Body of pancreas (tissue), 4 donors: ENCODE measurements around the gene CROT. TPM values are rescaled to one million over a fixed set of nuclear protein-coding genes. Genes with fewer than 3 reads are reported as not detected.

Experiments used
- ATAC-seq: fragments of 150-250 bp; one replicate; pipeline ENCODE4 v1.9.1; 2016
- DNase-seq, 4 donors: peaks; one replicate each; pipeline ENCODE4 v3.0.0-alpha.2; 2019
- H3K27ac ChIP-seq, 4 donors: fragments of 200-600 bp; sonication (generic); 1 replicate in 3 of 4; 2 replicates in 1 of 4; pipeline versions ENCODE4 v1.5.1 to v1.6.1; 2016 to 2019; ENCODE audit warnings: mild to moderate bottlenecking in 1 of 4, mixed read lengths in 1 of 4, moderate library complexity in 1 of 4
- H3K27me3 ChIP-seq, 2 donors: fragments of 200-600 bp; sonication (generic); one replicate each; pipeline ENCODE4 v1.6.0; 2016; ENCODE audit warnings: mild to moderate bottlenecking in 1 of 2
- H3K36me3 ChIP-seq, 2 donors: fragments of 200-600 bp; sonication (generic); replicated peaks in 1 of 2; 2 replicates each; pipeline ENCODE4 v1.5.1; 2016; ENCODE audit warnings: low read depth in 2 of 2; ENCODE audit not compliant: insufficient read depth in 1 of 2
- H3K4me1 ChIP-seq: fragments of 200-600 bp; sonication (generic); one replicate; pipeline ENCODE4 v1.6.0; 2016
- H3K4me3 ChIP-seq, 2 donors: fragments of 200-600 bp; sonication (generic); 1 replicate in 1 of 2; 2 replicates in 1 of 2; pipeline ENCODE4 v1.5.1; 2016 to 2019
- H3K9me3 ChIP-seq, 3 donors: fragments of 200-600 bp; sonication (generic); 1 replicate in 2 of 3; 2 replicates in 1 of 3; pipeline ENCODE4 v1.5.1; 2016
- POLR2A ChIP-seq, 3 donors: fragments of 450-650 bp; IDR thresholded peaks; one replicate each; pipeline ENCODE4 v1.6.1; 2016; ENCODE audit warnings: antibody characterized with exemption in 3 of 3, mild to moderate bottlenecking in 2 of 3
- WGBS, 2 donors: methylation state at CpG; one replicate each; pipeline ENCODE4 v1.1.5; 2017; 5-methylcytosine and 5-hydroxymethylcytosine counted together
- intact Hi-C: fragments of 100-400 bp; cut with DNase I; formaldehyde crosslinking; loops from one replicate; pipeline ENCODE4 v1.15.1; 2023
- total RNA-seq, 2 donors: library from RNA; depleted of rRNA; stranded (reverse); fragments of >200 nt; gene quantifications; one replicate each; pipeline ENCODE4 v1.1.0, GENCODE V29; 2016
- TF ChIP-seq, protein P1 (sequence below), 7 experiments: fragments of 450-650 bp in 4 of 7; fragments of 200-600 bp in 3 of 7; sonication (generic) in 3 of 7; IDR thresholded peaks; one replicate each; pipeline ENCODE4 v1.5.1; 2016 to 2019; ENCODE audit warnings: antibody characterized with exemption in 7 of 7

CROT gene
- total RNA-seq, 2 donors from 2014 or later, result 4.6 to 22.1 TPM

DNA sequence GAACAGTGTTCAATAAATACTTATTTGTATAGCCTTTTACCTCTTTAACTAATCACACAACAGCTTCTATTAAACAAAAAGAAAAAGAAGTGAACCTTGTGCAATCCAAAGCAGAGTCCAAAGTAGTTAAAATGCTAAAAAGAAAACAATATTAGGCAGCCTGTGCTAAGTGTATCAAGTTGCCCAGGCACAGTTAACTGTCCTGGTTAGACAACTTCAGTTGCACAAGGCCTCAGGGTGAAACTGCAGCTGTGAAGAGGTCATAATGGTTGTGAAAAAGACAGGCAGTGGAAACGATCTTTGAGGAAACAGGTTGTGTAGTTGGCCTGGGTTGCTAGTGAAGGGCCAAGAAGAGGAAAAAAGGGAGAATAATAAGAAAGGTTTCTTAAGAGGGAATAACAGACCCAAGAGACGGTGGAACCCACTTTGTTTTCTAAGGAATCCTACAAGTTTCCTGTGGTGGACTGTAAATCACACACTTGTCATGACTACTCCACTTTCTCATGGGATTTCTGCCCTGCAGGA, 6.0 kb upstream of the CROT start:
- ATAC-seq (no peak), DNase-seq (no peak)
- Histone ChIP-seq H3K27me3 (no peaks in the 10 kb centered on the region), H3K4me3 (no peak overlapping the region), H3K27ac (no peak overlapping the region), H3K9me3 (no peaks in the 10 kb centered on the region), H3K36me3 (no peaks in the 10 kb centered on the region), H3K4me1 (peaks cover 2% of the 10 kb centered on the region)
- intact Hi-C loops, result no loop called here
- TF ChIP-seq POLR2A (IDR thresholded peaks at IDR 0.05), result no peak
- TF ChIP-seq, protein P1, sequence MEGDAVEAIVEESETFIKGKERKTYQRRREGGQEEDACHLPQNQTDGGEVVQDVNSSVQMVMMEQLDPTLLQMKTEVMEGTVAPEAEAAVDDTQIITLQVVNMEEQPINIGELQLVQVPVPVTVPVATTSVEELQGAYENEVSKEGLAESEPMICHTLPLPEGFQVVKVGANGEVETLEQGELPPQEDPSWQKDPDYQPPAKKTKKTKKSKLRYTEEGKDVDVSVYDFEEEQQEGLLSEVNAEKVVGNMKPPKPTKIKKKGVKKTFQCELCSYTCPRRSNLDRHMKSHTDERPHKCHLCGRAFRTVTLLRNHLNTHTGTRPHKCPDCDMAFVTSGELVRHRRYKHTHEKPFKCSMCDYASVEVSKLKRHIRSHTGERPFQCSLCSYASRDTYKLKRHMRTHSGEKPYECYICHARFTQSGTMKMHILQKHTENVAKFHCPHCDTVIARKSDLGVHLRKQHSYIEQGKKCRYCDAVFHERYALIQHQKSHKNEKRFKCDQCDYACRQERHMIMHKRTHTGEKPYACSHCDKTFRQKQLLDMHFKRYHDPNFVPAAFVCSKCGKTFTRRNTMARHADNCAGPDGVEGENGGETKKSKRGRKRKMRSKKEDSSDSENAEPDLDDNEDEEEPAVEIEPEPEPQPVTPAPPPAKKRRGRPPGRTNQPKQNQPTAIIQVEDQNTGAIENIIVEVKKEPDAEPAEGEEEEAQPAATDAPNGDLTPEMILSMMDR (IDR thresholded peaks at IDR 0.05), result no peak
- WGBS, 2 donors, result 48 to 58% methylated on average over 2 of the region's 2 CpGs

DNA sequence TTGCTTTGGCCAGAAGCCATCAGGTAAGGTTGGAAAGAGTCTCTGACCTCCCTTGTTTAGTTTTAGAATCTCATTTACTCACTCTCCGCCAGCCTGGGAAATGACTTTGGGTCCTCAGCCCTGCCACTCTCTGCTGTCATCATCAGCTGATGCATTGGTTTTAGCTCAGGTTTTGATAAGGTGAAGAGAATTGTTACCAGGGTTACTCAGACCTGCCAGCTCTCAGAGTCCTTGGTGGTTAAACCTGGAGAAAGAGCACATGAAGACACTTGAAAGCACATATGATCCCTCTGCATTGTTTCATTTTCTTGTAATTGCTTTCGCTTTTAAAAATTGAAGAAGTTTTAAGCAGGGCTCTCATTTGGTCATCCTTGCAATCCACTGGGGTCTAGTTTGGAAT, 4.0 kb upstream of the CROT start:
- no peak for DNase-seq
- no peaks in the 10 kb centered on the region for H3K36me3 ChIP-seq
- H3K4me1 ChIP-seq, result peaks cover 12% of the 10 kb centered on the region
- H3K27ac ChIP-seq, result no peak overlapping the region
- H3K27me3 ChIP-seq, result no peaks in the 10 kb centered on the region
- no peak overlapping the region for H3K4me3 ChIP-seq
- intact Hi-C loops, result no loop called here
- WGBS, 2 donors, result 90 to 100% methylated on average over 2 of the region's 2 CpGs
- TF ChIP-seq, protein P1 (IDR thresholded peaks at IDR 0.05), result no peak
- no peak for TF ChIP-seq POLR2A (IDR thresholded peaks at IDR 0.05)
- ATAC-seq, result no peak
- no peaks in the 10 kb centered on the region for H3K9me3 ChIP-seq

DNA sequence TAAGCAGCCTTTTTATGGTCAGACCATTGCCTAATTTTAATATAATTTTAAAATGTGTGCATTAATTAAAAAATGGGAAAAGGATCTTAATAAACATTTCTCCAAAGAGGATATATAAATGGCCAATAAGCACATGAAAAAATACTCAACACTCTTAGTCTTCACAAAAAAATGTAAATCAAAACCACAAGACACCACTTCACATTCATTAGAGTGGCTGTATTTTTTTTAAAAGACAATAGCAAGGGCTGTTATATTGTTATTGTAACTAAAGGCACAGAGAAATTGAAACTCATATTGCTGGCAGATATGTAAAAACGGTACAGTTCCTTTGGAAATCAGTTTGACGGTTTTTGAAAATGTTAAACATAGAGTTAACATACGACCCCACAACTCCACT, 3.2 kb upstream of the CROT start:
- intact Hi-C loops, result no loop called here
- Histone ChIP-seq H3K27ac (no peak overlapping the region), H3K4me1 (peaks cover 13% of the 10 kb centered on the region), H3K4me3 (no peak overlapping the region), H3K36me3 (no peaks in the 10 kb centered on the region), H3K27me3 (no peaks in the 10 kb centered on the region), H3K9me3 (no peaks in the 10 kb centered on the region)
- no peak for ATAC-seq
- no peak for DNase-seq
- WGBS, 2 donors, result 51 to 60% methylated on average over 3 of the region's 3 CpGs
- TF ChIP-seq, protein P1 (IDR thresholded peaks at IDR 0.05), result no peak
- TF ChIP-seq POLR2A (IDR thresholded peaks at IDR 0.05), result no peak

DNA sequence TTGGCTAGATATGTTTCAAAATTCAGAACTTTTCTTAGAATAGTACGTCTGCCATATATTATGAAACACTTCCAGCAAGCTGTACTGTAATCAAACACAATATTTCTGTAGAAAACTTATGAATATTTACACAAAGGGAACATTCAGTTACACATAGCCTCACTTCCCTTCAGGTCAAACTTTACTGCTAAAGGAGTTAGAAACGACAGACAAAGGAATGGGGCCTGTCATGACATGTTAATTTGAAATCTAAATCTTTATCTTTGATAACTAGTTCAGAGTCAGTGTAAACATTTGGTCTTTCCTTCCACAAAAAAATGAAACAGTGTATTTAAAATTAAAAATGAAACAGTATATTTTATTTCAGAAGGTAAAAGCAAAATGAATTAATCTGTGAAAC, 1.0 kb upstream of the CROT start:
- intact Hi-C loops, result no loop called here
- Histone ChIP-seq H3K4me1 (peaks cover 13% of the 10 kb centered on the region), H3K9me3 (no peaks in the 10 kb centered on the region), H3K36me3 (peaks cover 0 to 2% of the 10 kb centered on the region in 2 donors), H3K27ac (peak overlapping the region in 2 of 4 donors; percentile 70 to 87), H3K4me3 (no peak overlapping the region), H3K27me3 (no peaks in the 10 kb centered on the region)
- WGBS, 2 donors, result 20 to 22% methylated on average over 2 of the region's 2 CpGs
- ATAC-seq, result no peak
- TF ChIP-seq POLR2A (IDR thresholded peaks at IDR 0.05), result no peak
- TF ChIP-seq, protein P1 (IDR thresholded peaks at IDR 0.05), result no peak
- DNase-seq, result no peak

DNA sequence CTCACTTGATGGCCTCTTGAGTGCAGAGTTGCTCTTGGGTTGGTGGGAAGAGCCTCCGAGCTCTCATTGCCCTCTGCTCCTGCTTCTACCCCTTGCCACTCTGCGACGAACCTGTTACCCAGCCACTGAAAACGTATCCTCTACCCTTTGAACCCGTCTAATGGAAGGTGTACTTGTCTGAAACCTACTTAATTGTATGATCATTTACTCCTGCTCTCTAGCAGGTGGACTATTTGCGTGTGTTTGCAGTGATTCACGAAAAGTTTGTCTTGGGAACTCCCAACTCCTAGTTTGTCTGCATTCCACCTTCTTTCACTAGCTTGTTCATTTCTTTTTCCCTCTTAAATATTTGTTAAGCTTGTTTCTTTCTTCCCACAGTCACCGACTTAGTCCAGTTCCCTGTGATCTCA, 503 bp downstream of the CROT start:
- ATAC-seq (peak; percentile 26), DNase-seq (no peak)
- Histone ChIP-seq H3K36me3 (peaks cover 0 to 2% of the 10 kb centered on the region in 2 donors), H3K27ac (peak overlapping the region in 3 of 4 donors; percentile 70 to 87 (median 79)), H3K27me3 (no peaks in the 10 kb centered on the region), H3K9me3 (no peaks in the 10 kb centered on the region), H3K4me1 (peaks cover 13% of the 10 kb centered on the region), H3K4me3 (peak overlapping the region; percentile 38 to 78)
- WGBS, 2 donors, result 3 to 4% methylated on average over 8 of the region's 8 CpGs
- TF ChIP-seq, protein P1 (IDR thresholded peaks at IDR 0.05), result no peak
- TF ChIP-seq POLR2A (IDR thresholded peaks at IDR 0.05), result no peak
- intact Hi-C loops, result no loop called here
